Epithelial cell of esophagus (primary cell): ENCODE measurements around the gene LCE1F.
A peak's percentile ranks its signal among the peaks of the same experiment; 100 is the strongest.

ENCODE experiments used
- DNase-seq: peaks from one replicate; pipeline ENCODE4 v3.0.0; 2010; ENCODE audit warnings: low read depth
- H3K4me3 ChIP-seq: 2 replicates; pipeline ENCODE4 v1.5.1; 2011; ENCODE audit warnings: mild to moderate bottlenecking, low read length, control low read depth
- CTCF ChIP-seq: IDR thresholded peaks from 2 replicates; pipeline ENCODE4 v1.5.1; 2011; ENCODE audit warnings: low read depth, mild to moderate bottlenecking, low read length, control low read depth, inconsistent platforms; ENCODE audit not compliant: insufficient read depth; ENCODE audit errors: missing control alignments

LCE1F gene

GRCh38 chr1:152817309-152817708, 42.4 kb downstream of the LCE1F start:
- no peak overlapping the region for H3K4me3 ChIP-seq
- peak; percentile 84 for DNase-seq
- TF ChIP-seq CTCF: no peak

DNA sequence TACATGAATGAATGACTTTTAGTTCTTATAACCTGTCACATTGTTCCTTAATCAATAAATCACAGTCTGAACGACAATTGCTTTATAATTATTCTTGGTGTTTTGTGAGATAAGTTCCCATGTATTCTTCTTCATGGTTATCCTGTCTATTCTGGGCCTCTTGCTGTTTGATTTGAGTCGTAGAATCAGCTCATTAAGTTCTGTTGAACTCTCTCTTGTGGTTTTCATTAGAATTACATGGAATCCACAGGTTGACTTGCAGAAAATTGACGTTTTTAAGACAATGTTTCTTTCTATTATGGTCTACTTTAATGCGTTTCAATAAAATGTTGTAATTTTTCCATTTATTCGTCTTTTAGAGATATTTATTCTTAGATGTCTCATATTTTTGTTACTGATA, 48.4 kb downstream of the LCE1F start:
- no peak overlapping the region for H3K4me3 ChIP-seq
- no peak for DNase-seq
- TF ChIP-seq CTCF: no peak

DNA sequence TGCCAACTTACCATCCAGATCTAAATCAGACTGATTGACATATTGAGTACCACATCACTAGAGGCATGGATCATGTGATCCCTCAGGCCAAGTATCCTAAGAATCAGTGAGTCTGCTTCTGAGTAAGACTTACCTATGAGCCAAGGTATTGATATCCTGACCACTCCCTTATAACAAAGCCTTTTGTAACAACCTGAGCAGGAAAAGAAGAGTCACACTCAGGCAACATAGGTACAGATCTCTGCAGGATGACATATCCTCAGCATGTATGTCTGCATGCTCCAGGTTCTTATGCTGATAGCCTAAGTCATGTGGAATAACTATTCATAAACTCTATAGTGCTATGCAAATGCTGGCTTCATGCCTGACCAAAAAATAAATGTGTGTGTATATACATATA, 50.0 kb downstream of the LCE1F start:
- peak; percentile 68 for DNase-seq
- H3K4me3 ChIP-seq: no peak overlapping the region
- no peak for TF ChIP-seq CTCF
